NB4 (cell line): Measurements from ENCODE around the gene SLC12A2.

Source experiments
- DNase-seq: peaks from one replicate; pipeline ENCODE4 v3.0.0; 2010; ENCODE audit warnings: low read depth
- H3K4me3 ChIP-seq: one replicate; pipeline ENCODE4 v1.5.1; 2011; ENCODE audit warnings: mild to moderate bottlenecking, low read depth, low read length, moderate library complexity
- MYC ChIP-seq: IDR thresholded peaks from 2 replicates; pipeline ENCODE4 v1.6.1; 2011; ENCODE audit warnings: low read depth, low read length
- POLR2A ChIP-seq: IDR thresholded peaks from 2 replicates; pipeline ENCODE4 v1.6.1; 2011; ENCODE audit warnings: mild to moderate bottlenecking; ENCODE audit not compliant: insufficient read length; ENCODE audit errors: extremely low read depth
- TF ChIP-seq, protein P1 (sequence below): IDR thresholded peaks from one replicate; pipeline ENCODE4 v1.5.1; 2012; ENCODE audit warnings: low read depth, low read length
- TF ChIP-seq, protein P2 (sequence below): IDR thresholded peaks from 2 replicates; pipeline ENCODE4 v1.6.1; 2011; ENCODE audit warnings: low read depth, low read length

Gene SLC12A2

DNA sequence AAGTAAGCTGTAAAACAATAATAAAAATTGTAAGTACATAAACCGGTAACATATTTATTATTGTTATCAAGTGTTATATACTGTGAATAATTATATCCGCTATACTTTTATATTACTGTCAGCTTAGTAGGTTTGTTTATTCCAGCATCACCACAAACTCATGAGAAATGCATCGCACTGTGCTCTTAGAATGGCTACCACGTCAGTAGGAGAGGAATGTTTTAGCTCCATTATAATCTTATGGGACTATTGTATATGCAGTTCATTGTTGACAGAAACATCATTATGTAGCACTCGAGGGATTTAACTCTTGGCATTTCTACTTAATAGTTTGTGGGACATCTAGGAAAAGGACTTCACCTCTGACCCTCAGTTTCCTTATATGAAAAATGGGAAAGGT, 16.4 kb downstream of the SLC12A2 start:
- TF ChIP-seq, protein P1, sequence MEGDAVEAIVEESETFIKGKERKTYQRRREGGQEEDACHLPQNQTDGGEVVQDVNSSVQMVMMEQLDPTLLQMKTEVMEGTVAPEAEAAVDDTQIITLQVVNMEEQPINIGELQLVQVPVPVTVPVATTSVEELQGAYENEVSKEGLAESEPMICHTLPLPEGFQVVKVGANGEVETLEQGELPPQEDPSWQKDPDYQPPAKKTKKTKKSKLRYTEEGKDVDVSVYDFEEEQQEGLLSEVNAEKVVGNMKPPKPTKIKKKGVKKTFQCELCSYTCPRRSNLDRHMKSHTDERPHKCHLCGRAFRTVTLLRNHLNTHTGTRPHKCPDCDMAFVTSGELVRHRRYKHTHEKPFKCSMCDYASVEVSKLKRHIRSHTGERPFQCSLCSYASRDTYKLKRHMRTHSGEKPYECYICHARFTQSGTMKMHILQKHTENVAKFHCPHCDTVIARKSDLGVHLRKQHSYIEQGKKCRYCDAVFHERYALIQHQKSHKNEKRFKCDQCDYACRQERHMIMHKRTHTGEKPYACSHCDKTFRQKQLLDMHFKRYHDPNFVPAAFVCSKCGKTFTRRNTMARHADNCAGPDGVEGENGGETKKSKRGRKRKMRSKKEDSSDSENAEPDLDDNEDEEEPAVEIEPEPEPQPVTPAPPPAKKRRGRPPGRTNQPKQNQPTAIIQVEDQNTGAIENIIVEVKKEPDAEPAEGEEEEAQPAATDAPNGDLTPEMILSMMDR: no peak
- TF ChIP-seq MYC (no peak), POLR2A (no peak)
- TF ChIP-seq, protein P2, sequence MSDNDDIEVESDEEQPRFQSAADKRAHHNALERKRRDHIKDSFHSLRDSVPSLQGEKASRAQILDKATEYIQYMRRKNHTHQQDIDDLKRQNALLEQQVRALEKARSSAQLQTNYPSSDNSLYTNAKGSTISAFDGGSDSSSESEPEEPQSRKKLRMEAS: no peak
- no peak for DNase-seq
- H3K4me3 ChIP-seq: no peak overlapping the region

DNA sequence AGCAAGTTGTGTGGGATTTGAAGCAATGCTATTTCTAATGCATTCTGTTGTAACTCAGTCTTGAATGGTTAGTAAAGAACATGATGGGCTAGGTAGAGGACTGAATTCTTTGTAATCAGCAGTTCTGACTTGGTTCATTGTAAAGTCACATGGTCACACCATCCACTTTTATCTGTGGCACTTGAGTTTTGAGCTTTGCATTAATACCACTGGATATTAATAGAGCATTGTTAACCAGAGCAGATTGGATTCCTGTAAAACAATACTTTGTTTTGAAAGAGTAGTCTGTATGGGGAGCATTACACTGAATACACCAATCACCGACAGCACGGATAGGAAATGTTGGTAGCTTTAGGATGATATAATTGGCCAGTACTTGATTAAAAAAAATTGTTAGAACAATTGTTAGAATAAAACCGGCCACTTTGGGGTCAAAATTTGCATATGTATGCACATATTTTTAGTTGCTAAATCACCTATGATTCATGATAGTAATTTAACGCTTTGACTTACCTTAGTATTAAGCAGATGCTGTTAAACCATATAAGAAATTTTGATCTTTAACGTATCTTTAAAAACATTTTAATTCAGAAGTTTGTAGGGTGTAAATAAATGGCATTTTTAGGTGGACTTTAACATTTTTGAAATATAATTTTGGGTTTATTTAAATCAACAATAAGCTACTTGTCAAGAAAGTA, 17.4 kb downstream of the SLC12A2 start:
- DNase-seq: no peak
- no peak overlapping the region for H3K4me3 ChIP-seq
- TF ChIP-seq, protein P2: no peak
- TF ChIP-seq MYC (no peak), POLR2A (no peak)
- TF ChIP-seq, protein P1: no peak

DNA sequence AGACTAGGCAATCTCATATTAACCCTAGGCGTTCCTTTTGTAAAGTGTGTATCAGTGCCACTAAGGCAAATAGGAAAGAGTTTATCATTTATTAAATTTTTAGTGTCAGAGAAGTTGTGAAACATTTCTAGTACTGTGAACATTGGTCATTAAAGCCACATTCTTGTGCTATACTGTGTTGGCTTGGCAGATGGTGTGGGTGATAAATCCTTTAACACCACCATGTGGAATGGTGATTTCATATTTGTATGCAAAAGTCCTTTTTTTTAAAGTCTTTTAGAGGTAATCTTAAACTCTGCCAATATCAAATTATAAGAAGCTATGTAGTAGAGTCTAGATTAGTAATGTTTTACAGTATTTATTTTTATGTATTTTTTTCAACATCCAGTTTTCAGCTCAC, 18.1 kb downstream of the SLC12A2 start:
- no peak for DNase-seq

DNA sequence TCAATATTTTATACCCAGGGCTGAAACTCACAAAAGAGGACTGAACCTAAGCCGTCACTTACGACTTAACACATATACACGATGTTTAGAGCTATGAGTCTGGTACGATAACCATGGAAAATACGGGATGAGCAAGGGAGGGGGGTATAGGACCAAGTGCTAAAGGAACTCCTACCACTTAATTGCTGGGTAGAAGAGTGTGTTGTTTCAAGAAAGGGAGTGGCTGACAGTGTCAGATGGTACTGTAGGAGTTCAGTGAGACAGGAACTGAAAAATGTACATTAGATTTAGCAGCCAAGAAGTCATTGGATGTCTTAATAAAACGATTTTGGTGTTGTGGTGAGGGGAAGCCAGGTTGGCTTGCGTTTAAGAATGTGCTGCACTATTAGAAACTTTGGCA, 21.6 kb downstream of the SLC12A2 start:
- TF ChIP-seq, protein P1: no peak
- TF ChIP-seq MYC (no peak), POLR2A (no peak)
- TF ChIP-seq, protein P2: no peak
- no peak overlapping the region for H3K4me3 ChIP-seq
- no peak for DNase-seq

More for the DNA sequence above, 18.1 kb downstream of the SLC12A2 start:
- H3K4me3 ChIP-seq: no peak overlapping the region
- TF ChIP-seq, protein P1: no peak
- TF ChIP-seq MYC (no peak), POLR2A (no peak)
- TF ChIP-seq, protein P2: no peak

DNA sequence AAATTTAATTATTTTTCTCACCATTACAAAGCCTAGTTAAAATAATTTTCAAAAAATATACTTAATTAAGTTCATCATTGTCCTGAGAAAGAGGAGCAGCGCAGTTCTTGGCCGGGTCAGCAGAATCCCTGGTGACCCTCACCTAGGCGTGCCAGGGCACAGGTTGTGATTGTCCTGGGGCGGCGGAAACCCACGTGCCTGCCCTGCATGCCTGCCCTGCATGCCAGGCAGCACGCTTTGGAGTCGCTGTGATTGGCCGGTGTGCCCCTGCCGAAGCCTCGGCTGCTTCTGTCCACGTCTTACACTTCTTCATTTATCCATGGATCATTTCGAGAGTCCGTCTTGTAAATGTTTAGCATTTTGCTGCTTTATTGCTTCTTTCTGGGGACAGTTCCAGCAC, 25.6 kb downstream of the SLC12A2 start:
- no peak overlapping the region for H3K4me3 ChIP-seq
- TF ChIP-seq, protein P1: no peak
- TF ChIP-seq MYC: no peak
- TF ChIP-seq, protein P2: no peak
- TF ChIP-seq POLR2A: no peak
- no peak for DNase-seq
